Measurements from ENCODE around the gene IFNA5.

IFNA5 gene

DNA sequence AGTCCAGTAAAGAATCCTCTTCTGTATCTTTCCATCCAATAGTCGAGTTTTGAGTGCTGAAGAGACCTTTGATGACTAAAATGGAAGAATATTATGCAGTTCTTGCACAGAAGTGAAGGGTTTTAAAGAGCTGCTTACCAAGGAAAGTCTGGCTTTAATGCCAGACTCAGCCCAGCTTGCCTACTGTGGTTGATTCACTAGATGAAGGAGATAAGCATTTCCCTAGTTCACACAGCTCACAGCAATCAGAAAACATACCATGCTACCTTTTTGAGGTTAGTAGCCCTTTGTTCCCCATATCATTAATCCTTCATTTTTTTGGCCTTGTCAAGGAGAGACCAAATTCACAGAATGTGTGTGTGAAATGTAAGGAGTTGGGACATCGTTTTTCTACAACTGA, 15.3 kb downstream of the IFNA5 start:
- DNase-seq: no peak

DNA sequence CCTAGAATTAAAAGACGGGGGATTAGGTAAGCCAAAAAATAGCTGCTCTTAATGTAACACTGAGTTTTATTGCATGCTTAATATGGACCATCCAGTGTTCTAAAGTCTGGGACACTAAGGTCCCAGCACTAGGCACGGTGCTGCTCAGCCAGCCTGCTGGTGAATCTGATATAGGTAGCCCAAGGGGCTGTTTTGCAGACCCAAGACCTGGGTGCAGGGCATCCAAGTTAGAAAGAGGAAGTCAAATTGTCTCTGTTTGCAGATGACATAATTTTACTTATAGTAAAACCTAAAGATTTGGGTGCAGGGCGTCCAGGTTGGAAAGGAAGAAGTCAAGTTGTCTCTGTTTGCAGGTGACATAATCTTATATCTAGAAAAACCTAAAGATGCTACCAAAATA, 17.8 kb downstream of the IFNA5 start:
- no peak for DNase-seq

DNA sequence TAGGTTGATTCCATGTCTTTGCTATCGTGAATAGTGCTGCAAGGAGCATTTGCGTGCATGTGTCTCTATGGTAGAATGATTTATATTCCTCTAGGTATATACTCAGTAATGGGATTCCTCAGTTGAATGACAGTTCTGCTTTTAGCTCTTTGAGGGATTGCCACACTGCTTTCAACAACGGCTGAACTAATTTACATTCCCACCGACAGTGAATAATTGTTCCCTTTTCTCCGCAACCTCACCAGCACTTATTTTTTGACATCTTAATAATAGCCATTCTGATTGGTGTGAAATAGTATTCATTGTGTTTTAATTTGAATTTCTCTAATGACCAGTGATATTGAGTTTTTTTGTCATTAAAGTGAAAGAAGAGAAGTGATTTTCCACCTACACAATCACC, 18.5 kb downstream of the IFNA5 start:
- no peak for DNase-seq

DNA sequence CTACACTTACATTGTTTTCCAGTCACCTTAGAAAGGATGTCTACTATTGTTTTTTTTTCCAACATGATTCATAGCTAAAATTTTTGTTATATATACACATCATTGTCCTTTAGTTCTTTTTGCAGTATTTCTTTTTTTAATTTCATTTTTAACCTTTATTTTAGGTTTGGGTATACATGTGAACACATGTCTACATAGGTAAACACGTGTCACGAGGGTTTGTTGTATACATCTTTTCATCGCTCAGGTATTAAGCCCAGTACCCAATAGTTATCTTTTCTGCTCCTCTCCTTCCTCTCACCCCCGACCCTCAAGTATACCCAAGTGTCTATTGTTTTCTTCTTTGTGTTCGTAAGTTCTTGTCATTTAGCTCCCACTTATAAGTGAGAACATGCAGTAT, 19.0 kb downstream of the IFNA5 start:
- DNase-seq: no peak

DNA sequence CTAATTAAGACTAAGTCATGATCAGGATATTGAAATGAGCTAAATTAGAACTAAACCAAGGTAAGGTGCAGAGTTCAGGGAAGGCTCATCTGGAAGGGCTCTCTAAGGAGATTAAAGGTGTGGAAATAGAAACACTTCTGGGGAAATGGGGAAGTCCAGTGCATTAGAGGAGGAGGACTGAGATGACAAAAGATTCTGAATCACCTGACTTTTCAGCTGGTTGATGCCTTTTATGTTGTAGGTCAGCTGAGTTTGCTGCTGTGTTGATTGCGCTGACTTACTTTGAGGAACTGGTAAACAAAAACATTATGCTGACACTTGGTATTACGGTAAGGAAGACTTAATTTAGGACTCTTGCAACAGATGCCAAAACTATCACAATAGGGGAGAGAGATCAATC, 23.8 kb downstream of the IFNA5 start:
- no peak for DNase-seq

DNA sequence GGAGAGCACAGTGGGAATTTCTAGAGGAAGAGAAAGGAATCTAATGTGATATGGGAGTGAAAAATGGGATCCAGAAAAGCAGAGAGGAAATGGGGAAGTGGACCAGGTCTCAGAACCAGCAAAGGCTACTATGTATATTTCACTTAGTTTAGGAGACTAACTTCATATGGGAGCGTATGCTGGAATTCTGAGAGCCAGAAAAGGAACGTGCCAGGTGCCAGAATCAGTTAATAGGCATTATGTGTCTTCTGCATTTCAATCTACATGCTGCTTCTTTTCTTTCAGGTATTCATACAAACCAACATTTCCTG, 36.8 kb downstream of the IFNA5 start:
- peak; percentile 55 for DNase-seq

DNA sequence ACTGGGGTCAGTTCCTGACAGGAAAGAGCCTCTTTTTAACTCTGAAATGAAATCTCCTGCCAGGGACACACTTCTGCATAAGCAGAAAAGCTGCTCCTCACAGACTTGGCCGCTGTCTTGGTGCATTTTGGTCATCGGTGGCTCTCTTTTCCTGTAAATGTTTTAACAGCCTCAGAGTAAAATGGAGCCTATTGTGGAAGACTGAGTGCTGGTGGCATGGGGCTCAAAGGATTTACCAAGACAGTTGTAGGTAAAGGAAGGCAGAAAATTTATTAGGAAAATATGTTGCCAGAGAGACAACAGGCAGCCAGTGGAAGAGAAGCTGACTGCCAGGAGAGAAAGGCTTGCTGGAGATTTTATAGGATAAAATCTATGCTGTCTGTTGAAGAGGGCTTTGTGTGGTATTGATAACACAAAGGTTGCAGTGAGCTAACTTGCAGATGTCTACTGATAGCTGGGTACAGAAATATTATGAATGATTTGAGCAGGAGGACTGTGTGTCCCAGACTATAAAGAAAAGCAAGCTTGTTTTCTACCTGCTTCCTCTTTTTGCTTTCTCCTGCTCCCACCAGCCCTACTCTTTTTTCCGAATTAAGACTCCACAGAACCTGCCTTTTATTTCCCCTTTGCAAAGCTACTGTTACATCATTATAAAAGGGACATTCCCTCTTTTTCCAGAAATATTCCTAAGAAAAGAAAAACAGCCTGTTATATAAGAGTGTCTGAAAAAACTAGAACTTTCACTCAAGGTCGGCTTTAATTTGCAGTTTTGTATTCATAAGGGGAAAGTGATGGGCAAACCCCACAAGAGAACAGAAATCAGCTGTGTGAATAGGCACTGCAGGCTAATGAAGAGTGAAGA, 37.4 kb downstream of the IFNA5 start:
- no peak for DNase-seq

DNA sequence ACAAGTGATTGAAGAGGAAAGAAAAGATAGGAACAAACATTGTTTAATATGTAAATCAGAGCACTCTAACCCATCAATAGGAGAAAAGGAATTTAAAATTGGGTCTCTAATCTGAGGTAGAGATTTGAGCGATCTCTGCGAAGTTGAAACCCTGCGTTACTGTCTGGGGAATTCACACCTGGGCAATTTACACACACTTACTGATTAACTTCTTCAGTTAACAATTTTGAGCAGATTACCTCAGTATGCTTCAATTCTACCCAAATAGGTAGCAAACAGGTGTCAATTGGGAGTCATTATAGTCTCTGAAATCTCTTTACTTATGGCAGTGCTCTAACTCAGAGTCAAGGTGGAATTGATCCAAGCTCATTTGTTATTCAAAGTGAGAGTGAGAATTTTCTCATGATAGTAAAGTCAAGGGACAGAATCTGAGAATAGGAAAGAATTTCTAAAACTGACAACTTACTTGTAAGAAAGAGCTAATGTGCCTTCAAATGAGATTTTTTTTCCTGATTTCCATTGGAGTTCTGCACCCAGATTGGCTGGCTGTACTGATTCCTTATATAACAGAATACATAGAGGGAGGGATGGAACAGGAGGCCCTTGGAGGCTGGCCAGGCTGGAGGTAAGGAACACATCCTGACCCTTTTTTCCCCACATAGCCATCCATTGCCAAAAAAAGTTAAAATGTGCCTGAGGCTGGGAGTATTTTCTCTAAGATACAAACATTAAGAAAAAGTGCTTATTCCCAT, 38.2 kb downstream of the IFNA5 start:
- peak; percentile 62 for DNase-seq

DNA sequence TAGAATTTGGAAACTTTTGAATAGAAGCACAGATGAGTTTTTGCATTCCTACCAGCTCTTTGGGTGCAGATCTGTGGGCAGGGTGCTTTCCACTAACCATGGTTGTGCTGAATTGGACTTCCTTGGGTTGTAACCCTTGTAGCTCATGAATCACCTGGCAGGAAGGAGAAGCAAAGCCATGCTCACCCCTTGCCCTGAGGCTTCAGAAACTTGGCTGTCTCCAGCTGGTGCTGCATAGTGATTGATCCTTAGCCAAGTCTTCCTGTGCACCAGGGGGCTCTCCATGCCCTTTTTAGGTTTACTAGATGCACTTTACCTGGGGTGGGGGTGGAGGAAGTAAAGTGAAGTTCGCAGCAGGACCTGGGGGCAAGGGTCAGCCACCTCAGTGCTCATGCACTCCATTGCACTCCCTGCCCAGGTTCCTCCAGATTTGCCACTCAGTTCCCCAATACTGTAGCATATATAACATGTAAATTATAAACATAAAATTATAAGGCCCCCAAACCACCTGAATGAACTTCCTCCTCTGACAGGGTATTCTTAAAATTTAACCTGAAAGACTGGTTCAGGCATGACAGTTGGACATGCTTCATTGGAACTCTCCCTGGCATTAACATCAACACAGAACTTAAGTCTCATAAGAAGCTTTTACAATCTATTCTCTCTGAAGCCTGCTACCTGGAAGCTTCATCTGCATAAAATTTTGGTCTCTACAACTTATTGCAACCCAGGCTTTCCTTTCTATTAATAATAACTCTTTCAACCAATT, 39.5 kb downstream of the IFNA5 start:
- peak; percentile 98 for DNase-seq

DNA sequence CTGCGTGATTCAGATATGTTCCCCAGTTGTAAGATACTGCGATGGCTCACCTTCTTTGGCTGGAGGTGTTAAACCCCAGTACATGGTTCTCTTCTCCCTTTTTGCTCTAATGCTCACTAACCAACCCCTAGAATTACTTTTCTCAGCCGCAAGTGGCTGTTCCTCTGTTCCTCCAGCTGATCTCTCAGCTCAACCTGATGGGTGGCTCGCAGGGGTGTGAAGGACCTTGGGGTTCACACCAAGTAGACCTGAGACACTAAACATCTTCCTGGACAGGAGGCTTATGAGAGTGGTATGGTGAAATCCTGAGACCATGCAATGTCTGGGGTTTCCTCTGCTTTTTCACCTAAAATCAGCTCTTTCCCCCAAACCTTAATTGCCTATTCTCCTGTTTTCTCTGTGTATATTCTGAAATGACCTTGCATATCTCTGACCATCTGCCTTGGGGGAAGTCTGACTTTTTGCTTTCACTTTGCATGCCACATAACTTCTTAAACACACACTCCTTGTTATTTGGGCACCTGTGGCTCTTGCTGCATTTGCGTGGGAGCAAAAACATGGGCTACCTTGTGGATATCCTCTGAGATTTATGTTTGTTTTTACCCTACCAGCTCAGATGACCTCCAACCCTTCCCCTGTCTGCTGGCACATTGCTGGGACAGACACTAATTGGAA, 49.4 kb downstream of the IFNA5 start:
- no peak for DNase-seq
